Parathyroid adenoma (tissue), 2 donors: Measurements from ENCODE around the gene ZIC4.

ENCODE experiments used
- H2AFZ ChIP-seq: fragments of 300-600 bp; sonication (generic); one replicate; pipeline ENCODE4 v1.7.0; 2017; ENCODE audit warnings: antibody characterized with exemption, mild to moderate bottlenecking
- H3K27ac ChIP-seq: fragments of 300-600 bp; sonication (generic); one replicate; pipeline ENCODE4 v1.7.0; 2017
- H3K27me3 ChIP-seq: fragments of 300-600 bp; sonication (generic); one replicate; pipeline ENCODE4 v1.7.0; 2017; ENCODE audit warnings: low read length; ENCODE audit not compliant: control insufficient read depth, insufficient read depth
- H3K36me3 ChIP-seq: fragments of 300-600 bp; sonication (generic); one replicate; pipeline ENCODE4 v1.7.0; 2017; ENCODE audit warnings: low read length; ENCODE audit not compliant: control insufficient read depth, insufficient read depth
- H3K4me1 ChIP-seq: fragments of 300-600 bp; sonication (generic); one replicate; pipeline ENCODE4 v1.7.0; 2017; ENCODE audit warnings: control low read depth
- H3K4me2 ChIP-seq: fragments of 300-600 bp; sonication (generic); one replicate; pipeline ENCODE4 v1.7.0; 2017; ENCODE audit warnings: low read length
- H3K4me3 ChIP-seq: fragments of 300-600 bp; sonication (generic); one replicate; pipeline ENCODE4 v1.7.0; 2017; ENCODE audit warnings: low read depth, low read length
- H3K79me2 ChIP-seq: fragments of 300-600 bp; sonication (generic); one replicate; pipeline ENCODE4 v1.7.0; 2017; ENCODE audit warnings: control low read depth
- H3K9ac ChIP-seq: fragments of 300-600 bp; sonication (generic); one replicate; pipeline ENCODE4 v1.7.0; 2017; ENCODE audit warnings: mild to moderate bottlenecking
- H3K9me3 ChIP-seq: fragments of 300-600 bp; sonication (generic); one replicate; pipeline ENCODE4 v1.7.0; 2017; ENCODE audit warnings: low read length; ENCODE audit not compliant: control insufficient read depth
- CTCF ChIP-seq: fragments of 300-600 bp; sonication (generic); IDR thresholded peaks from one replicate; pipeline ENCODE4 v1.7.0; 2017; ENCODE audit warnings: antibody characterized with exemption, mild to moderate bottlenecking
- donor health status: primary hyperparathyroidism.

The ZIC4 gene

DNA sequence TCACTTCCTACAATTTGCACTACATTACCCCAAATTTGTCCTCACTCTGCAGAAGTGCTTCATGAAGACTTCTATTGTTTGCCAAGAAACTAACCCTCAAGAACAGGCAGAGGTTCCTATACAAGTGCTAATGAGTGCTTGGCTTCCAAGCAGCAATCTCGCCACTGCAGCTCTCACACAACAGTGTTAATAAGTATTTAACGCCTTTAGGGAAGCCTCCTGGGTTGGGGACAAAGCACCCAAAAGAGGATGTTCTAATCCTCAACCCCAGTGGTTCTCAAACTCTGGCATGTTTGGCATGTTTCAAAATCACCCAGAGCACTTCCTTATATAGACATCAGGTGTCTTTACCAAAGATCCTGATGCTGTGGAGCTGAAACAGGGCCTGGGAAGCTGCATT, 64.6 kb downstream of the ZIC4 start:
- no peak for TF ChIP-seq CTCF

GRCh38 chr3:147336543-147337278, 69.6 kb downstream of the ZIC4 start:
- no peak for TF ChIP-seq CTCF
- no peaks in the 10 kb centered on the region for H3K27me3 ChIP-seq
- no peak overlapping the region for H3K4me3 ChIP-seq
- H3K9ac ChIP-seq, result no peak overlapping the region
- H3K27ac ChIP-seq, result no peak overlapping the region
- no peak overlapping the region for H2AFZ ChIP-seq
- no peaks in the 10 kb centered on the region for H3K36me3 ChIP-seq
- no peaks in the 10 kb centered on the region for H3K9me3 ChIP-seq
- no peak overlapping the region for H3K4me2 ChIP-seq
- H3K79me2 ChIP-seq, result no peaks in the 10 kb centered on the region
- H3K4me1 ChIP-seq, result no peaks in the 10 kb centered on the region

More for the DNA sequence above, 64.6 kb downstream of the ZIC4 start:
- H2AFZ ChIP-seq, result no peak overlapping the region
- H3K4me3 ChIP-seq, result no peak overlapping the region
- no peak overlapping the region for H3K27ac ChIP-seq
- H3K79me2 ChIP-seq, result no peaks in the 10 kb centered on the region
- H3K27me3 ChIP-seq, result no peaks in the 10 kb centered on the region
- no peak overlapping the region for H3K9ac ChIP-seq
- no peaks in the 10 kb centered on the region for H3K36me3 ChIP-seq
- H3K9me3 ChIP-seq, result no peaks in the 10 kb centered on the region
- no peaks in the 10 kb centered on the region for H3K4me1 ChIP-seq
- no peak overlapping the region for H3K4me2 ChIP-seq
